UCSD-AML1 (cell line): ENCODE measurements around the gene PITPNM2.
"Not testable (repeated sequence)": the region's sequence is repeated elsewhere in the genome, so short reads cannot be mapped to it uniquely, and the experiment has no call there.

ENCODE experiments used
- DNase-seq: peaks from one replicate; lab custom pipeline; 2025; ENCODE audit not compliant: unreplicated experiment; lab: John Stamatoyannopoulos, UW

The PITPNM2 gene

DNA sequence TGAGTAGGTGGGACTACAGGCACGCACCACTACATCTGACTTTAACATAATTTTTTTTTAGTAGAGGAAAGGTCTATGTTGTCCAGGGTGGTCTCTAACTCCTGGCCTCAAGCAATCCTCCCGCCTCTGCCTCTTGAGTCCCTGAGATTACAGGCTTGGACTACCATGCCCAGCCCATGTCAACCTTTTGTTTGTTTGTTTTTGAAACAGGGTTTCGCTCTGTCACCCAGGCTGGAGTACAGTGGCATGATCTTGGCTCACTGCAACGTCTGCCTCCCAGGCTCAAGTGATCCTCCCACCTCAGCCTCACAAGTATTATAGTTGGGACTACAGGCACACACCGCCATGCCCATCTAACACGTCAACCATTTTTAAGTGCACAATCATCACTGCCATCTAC lies 29.2 kb downstream of the PITPNM2 start:
- DNase-seq, result no peak

DNA sequence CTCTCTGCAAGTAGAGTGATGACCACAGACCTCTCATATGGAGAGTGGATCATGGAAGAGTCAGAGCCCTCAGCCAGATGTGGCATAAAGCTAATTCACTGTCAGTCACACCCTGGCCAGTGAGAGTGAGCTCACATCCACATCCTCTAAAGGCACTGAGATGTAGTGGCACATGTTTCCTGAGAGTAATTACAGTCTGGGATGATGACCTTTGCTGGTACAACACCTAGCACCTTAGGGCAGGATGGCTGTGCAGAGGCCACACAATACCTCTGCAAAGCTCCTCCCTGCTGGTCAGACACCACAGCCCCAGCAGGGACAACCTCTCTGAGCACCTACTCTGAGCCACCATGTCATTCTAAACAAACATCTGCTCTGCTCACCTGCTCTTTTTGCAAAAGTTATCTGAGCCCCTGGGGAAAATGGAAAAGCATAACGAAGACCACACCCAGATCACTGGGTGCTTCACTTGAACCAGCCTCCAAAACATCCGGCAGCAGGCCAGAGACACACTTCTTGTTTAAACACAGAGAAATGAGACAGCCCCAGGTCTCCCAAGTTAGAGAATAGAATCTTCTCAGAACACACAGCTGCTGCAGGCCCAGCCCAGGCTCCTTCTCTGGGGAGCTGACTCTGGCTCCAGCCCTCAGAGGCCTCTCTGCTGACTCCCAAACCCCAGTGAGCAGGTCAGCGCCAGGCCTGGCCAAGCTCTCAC lies 30.3 kb downstream of the PITPNM2 start:
- DNase-seq, result no peak

DNA sequence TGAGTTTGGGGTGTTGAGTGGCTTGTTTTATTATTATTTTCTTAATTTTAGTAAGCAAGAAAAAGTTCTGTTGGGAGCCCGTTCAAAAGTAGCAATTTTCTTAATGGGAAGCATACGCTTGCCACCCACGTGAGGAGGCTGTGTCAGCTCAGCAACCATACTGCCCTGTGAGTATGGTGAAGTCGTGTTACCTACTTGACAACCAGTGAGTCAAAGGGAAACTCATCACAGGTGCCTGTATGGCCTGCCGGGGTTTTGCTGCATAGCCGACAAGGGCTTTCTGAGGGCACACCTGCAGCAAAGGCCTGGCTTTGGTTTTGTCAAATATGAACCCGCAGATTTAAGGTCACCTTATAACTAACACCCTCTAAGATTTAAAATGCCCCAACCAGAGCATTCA lies 31.1 kb downstream of the PITPNM2 start:
- no peak for DNase-seq

DNA sequence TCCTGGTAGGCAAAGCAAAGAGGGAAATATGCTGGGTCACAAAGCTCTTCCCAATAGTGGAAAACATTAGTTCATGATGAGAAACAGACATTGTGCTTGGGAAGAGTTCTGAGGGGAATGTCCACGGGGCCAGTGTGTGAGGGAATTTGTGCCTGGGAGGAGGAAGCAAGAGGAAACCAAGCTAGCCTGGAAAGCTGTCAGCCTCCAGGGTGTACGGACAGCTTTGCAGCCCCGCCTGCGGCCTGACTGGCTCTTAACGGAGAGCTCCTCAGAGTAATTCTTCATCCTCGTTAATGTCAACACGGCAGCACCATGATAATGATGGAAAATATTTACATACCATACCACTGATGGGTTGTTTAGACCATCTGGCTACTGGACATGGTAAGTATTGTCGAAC lies 32.4 kb downstream of the PITPNM2 start:
- DNase-seq, result no peak

DNA sequence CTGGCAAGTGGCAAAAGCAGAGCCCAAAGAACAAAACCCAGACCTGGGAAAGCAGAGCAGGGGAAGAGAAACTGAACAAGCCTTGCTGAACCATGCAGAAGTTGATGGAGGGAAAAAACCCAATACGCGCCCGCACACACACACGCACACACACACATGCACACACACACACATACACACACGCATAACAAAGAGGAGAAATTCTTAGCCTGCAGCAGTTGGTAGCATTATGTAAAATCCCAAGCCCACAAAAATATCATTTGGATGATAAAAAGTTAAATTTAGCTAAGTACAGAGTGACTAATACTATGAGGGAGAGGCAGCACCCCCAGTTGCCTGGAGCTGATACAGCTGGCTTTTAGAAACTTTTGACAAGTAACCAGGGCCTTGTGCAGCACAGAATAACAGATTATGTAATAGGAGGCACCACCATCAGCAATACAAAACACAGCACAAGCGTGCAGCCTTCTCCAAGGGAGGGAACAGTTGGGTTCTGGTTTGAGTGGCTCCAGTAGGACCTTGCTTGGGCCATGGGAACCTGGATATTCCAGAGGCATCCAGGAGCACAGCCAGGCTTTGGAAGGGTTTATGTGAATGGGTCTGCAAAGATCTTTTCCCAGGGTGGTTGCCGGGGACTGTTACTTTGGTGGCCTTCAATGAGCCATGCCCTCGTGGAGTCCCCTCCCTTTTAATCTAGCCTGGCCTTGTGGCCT lies 35.3 kb downstream of the PITPNM2 start:
- DNase-seq, result no peak

DNA sequence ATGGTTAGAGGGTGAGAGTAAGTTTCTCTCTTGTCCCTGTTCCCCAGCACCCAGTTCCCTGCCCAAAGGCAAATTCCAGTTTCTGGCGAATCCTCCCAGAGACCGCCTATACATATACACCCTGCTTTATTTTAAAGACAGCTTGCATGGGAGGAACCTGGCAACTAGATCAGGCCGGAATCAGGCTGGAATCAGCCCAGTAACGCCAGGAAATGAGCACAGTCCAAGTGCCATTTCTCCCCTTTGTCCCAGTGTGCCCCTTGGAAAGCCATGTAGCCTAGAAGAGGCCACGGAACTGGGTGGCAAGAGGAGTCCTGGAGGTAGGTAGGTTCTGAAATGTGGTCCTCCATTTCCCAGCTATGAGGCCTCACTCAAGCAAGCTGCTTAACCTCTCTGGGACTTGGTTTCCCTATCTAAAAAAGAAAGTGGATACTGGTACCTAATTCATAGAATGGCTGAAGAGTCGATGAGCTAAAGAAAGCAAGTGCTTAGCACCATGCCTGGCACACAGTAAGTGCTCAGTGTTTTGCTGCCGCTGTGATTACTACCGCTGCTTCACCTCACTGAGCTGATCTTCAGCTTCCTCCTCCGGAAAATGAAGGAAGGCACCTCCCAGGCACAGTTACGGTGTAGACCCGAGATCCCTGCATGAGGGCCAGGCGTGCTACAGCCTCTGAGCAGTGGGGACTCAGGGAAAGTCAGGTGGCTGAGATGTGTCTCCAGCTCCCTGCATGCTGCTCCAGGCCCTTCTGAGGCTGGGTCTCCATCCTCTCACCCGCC lies 36.4 kb downstream of the PITPNM2 start:
- DNase-seq, result no peak

DNA sequence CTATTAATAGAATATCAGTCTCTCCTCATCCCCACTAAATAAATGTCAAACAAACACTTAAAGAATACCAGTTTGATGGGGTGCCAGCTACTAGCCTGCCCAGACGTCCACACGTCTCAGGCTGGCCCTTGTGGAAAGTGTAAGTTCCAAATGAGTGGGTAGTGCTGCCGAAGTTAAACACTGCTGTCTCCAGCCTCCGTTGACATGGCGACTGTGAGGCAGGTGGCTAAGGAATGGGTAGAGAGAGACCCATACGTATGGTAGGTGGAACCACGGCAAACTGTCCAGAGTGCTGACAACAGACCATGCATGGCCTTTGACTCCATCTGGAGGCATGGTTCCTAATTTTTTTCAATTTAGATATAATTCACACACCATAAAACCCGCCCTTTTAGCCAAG lies 37.9 kb downstream of the PITPNM2 start:
- DNase-seq, result no peak

DNA sequence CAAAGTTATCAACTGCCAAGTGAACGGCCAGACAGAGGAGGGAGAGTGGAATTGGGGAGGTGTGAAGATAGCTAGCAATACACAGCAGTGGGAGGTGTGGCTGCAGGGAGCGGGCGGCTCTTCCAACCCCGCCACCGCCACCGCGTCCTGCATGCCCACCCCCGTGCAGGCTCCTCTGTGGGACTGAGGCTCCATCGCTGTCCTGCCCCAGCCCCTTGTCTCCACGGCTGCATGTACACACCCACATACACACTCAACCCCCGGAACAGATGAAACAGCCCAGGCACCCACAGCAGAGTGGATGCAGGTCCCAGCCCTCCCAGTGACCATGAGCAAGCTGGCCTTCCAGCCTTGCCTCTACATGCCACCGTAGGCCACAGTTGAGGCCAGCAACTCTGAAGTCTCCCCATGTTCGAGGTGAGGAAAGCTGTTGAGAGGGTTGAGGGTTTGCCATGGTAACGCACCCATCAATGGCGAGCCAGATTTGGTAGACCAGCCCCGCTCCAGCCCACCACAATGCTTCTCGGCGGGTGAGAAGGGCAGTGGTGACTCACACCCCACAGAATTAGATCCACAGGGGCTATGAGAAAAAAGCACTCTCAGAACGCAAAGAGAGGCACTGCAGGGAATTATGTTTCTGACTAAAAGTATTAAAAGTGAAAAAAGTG lies 39.3 kb downstream of the PITPNM2 start:
- no peak for DNase-seq

DNA sequence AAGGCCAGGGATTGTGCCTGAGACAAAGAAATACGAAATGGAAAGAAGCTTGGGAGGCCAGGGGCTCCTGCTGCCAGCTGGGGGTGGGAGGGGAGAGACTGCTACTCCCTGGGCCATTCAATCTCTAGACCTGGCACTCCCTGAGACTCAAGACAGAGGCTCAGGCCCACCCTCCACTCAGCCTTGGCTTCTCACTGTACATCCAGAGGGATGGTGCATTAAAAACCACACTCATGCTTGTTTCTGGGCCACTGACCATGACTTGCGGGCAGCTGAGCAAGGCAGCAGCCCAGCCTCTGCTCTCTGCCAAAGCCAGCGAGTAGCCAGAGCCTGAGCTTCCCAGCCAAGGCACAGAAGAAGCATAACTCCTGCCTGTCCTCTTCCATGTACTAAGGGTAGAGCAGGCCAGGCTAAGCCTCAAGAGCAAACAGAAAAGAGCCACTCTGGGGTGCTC lies 41.5 kb downstream of the PITPNM2 start:
- DNase-seq, result no peak

DNA sequence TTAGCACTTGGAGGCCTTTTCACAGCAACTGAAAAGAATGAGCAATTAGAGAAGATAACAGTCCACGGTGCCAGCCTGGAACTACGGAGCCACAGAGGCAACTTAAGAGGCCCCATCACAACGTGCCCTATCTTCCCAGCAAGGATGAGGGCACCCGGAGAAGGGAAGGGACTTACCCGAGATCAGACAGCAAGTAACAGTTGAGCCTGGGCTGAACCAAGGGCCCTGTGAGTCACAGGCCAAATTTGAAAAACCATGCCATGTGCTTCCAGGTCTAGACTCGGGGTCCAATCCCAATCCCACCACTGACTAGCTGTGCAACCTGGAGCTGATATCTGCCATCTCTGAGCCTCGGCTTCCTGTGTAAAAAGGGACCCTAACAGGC lies 42.2 kb downstream of the PITPNM2 start:
- DNase-seq, result no peak

DNA sequence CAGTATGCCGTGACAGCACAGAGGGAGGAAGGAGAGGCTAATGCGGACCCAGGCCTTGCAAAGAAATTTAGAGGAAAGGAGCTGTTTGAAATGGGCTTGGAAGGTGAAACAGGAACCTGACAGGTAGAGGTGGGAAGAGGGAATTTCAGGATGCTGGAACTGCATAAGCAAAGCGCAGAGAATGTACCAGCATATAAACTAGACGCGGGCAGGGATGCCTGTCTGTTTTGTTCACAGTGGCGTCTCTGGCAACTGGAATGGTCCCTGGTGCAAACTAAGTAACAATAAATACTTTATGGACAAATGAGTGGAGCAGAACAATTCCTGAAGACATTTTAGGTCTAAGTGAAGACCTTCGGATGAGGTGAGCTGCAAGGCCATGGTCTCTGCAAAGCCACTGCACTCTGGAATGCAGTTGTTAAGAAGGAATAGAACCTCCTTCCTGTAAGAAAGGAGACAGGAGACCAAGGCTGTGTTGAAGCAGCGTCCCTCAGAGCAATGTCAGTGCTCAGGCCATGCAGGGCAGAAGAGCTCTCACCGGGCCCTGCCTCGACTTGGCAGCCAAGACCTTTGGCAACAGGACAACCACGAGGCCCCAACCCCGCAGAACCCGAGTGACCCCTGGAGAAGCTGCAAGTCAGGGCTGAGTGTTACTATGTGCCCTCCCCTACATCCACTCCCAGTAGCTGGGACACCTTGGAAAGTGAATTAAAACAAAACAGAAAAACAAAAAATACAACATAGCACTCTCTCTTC lies 42.8 kb downstream of the PITPNM2 start:
- no peak for DNase-seq

DNA sequence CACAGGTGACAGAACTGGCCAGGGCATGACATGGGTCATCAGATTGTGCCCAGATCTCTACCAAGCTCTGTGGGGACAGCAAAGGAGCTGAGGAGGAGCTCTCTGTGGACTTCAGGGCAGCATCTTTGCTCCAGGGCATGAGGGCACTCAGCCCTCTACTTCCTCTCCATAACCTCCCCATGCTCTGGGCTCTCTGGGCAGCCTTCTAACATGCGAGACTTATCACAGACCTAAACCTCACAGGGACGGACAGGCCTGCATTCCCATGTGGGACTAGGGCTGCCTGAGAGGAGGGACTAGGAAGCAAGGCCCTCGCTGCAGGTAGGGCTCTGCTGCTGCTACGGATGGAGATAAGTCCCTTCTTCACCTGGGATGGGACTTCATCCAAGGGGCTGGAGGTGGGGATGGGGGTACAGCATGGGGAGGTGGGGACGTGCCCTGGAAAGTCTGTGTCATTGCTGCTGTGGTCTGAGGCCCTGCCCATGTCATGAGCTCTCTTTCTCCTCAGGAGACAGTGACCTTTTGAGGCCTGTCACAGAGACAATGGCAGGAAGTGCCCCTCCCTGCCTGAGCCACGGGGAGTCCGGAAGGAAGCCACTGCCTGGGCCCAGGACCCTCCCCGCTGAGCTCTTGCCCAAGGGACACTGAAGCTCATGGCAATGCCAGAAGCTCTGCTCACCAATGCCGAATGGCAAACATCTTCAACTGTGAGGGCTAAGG lies 44.1 kb downstream of the PITPNM2 start:
- DNase-seq, result peak; percentile 65

DNA sequence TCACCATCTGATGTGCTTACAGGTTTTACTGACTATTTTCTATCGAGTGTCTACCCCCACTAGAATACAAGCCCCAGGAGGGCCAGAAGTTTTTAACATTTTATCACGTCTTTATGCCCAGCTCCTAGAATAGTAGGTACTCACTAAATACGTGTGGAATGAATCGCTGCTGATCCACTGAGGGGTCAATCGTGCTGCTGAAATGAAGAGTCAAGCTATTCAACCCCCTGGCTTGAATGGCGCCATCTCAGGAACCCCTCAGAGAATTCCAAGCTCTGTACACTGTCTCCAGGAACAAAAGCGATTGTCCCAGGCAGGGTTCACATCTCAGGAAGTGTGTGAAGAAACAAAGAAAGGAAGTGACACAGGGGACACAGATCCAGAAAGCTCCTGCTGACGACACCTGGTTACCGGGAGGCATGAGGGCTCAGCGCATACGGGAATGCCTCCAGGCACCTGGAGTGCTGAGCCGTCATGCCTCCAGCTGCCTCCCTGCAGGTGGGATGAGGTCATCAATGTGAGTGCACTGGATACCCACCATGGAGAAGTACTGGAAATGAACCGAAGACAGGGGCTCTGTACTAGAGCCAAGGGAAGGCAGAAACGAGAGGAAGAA lies 45.6 kb downstream of the PITPNM2 start:
- no peak for DNase-seq

DNA sequence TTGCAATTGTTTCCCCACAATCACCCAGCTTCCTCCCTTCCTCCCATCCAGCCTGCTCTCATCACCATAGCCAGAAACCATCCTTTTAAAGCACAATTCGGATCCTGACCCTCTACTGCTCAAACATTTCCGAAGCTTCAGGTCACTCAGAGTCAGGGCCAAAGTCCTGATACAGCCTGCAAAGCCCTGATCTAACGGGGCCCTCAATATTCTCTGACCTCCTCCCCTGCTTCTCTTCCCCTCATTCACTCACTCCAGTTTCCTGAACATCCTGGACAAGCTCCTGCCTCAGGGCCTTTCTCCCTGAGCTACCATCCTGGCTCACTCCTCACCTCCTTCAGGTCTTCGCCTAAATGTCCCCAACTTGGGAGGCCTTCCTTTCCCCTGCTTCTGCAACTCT lies 46.1 kb downstream of the PITPNM2 start:
- DNase-seq, result no peak

DNA sequence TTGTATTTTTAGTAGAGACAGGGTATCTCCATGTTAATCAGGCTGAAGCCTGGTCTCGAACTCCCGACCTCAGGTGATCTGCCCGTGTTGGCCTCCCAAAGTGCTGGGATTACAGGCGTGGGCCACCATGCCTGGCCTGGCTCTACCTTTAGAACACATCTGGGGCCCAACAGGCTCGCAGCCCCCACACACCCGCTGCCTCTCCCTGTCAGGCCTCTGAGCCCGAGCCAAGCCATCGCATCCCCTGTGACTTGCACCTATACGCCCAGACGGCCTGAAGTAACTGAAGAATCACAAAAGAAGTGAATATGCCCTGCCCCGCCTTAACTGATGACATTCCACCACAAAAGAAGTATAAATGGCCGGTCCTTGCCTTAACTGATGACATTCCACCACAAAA lies 46.8 kb downstream of the PITPNM2 start:
- not testable (repeated sequence) for DNase-seq

DNA sequence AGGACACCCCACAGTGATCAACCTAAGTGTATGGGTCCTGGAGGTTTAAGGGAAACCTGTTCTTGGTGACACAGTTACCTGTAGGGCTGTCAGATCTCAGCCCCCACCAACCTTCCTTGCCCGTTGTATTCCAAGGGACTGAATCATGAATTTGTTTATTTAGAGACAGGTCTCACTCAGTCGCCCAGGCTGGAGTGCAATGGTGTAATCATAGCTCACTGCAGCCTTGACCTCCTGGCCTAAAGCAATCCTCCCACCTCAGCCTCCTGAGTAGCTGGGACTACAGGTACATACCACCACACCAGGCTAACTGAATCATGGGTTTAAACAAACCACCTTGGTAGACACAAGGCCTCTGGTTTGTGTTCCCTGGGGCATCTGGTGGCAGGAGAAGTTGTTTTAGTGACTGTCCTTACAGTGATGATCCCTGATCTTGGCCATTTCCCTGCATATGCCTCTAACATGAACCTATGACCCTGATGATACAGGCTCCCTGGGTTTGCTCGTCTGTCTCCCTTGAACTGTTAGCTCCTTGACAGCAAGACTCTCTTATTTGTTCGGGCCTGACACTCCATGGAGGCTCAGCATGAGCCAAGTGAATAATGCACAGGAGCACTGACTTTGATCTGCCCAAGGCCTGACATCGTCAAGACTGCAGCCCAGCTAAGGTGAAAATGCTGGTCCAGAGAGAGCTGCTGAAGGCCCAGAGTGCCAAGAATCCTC lies 47.9 kb downstream of the PITPNM2 start:
- no peak for DNase-seq

DNA sequence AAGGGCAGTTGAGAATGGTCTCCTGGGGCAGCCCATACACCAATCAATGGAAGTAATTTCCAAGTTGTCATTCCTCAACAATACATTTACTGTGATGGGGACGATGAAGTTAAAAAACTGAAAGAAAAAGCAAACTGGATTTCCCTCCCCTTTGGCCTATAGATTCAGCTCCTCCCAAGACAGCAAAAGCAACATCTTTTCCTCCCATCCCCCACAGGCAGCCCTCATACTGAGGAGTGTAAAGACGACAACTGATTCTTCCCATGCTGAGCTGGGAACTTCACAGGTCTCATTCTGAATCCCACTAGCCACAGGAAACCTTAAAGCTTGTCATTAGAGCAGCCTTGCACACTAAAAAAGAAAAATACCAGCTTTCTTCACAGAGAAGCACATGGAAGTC lies 48.5 kb downstream of the PITPNM2 start:
- no peak for DNase-seq

DNA sequence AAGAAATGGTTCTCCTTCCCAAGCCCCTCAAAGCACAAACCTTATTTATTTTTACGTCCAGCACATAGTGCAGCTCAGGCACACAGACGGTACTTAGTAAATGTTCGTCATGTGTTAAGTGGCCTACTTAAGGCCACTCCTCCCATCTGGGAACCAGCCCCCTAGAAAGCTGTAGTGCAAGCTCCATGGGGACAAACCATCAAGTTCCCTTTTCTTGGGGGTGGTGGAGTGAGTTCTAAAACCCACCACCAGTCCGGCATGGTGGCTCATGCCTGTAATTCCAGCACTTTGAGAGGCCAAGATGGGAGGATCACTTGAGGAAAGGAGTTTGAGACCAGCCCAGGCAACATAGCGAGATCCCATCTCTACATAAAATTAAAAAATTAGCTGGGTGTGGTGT lies 49.4 kb downstream of the PITPNM2 start:
- no peak for DNase-seq
